OCI-LY3 (cell line): ENCODE results near the gene TOX3.

Experiments
- H2AFZ ChIP-seq: fragments of 200-600, 300-600 bp; shearing (Covaris generic); 2 replicates; pipeline ENCODE4 v1.6.0; 2014; ENCODE audit warnings: antibody characterized with exemption, low read depth, low read length
- H3K27ac ChIP-seq: fragments of 200-600, 300-600 bp; sonication (generic); 2 replicates; pipeline ENCODE4 v1.5.1; 2014; ENCODE audit warnings: mild to moderate bottlenecking, low read length, moderate library complexity, mixed read lengths
- H3K27me3 ChIP-seq: fragments of 200-600, 300-600 bp; sonication (generic); 2 replicates; pipeline ENCODE4 v1.6.1; 2014; ENCODE audit warnings: low read depth, low read length, mixed read lengths
- H3K36me3 ChIP-seq: fragments of 200-600, 300-600 bp; sonication (generic); replicated peaks from 2 replicates; pipeline ENCODE3; 2014; ENCODE audit warnings: low read depth, low read length, mixed read lengths
- H3K4me1 ChIP-seq: fragments of 300-600, 200-600 bp; sonication (generic); 2 replicates; pipeline ENCODE4 v1.6.1; 2014; ENCODE audit warnings: low read length, mixed read lengths
- H3K4me2 ChIP-seq: fragments of 200-600, 300-600 bp; sonication (generic); 2 replicates; pipeline ENCODE4 v1.6.1; 2014; ENCODE audit warnings: low read length, mixed read lengths
- H3K4me3 ChIP-seq: fragments of 300-600, 200-600 bp; sonication (generic); 2 replicates; pipeline ENCODE4 v1.5.1; 2014; ENCODE audit warnings: antibody characterized with exemption, mild to moderate bottlenecking, low read length, moderate library complexity
- H3K79me2 ChIP-seq: fragments of 300-600, 200-600 bp; shearing (Covaris generic); 2 replicates; pipeline ENCODE4 v1.6.1; 2014; ENCODE audit warnings: mild to moderate bottlenecking, low read length, mixed read lengths
- H3K9ac ChIP-seq: fragments of 300-600, 200-600 bp; shearing (Covaris generic); 2 replicates; pipeline ENCODE4 v1.6.0; 2014; ENCODE audit warnings: mild to moderate bottlenecking, low read length, moderate library complexity
- H3K9me3 ChIP-seq: fragments of 200-600, 300-600 bp; shearing (Covaris generic); 2 replicates; pipeline ENCODE4 v1.6.1; 2014; ENCODE audit warnings: low read length, mixed read lengths; ENCODE audit not compliant: insufficient read depth
- H4K20me1 ChIP-seq: fragments of 200-600, 300-600 bp; sonication (generic); 2 replicates; pipeline ENCODE4 v1.6.1; 2016; ENCODE audit warnings: low read length, mixed read lengths; ENCODE audit not compliant: insufficient read depth
- CTCF ChIP-seq: fragments of 200-600, 300-600 bp; sonication (generic); IDR thresholded peaks from 2 replicates; pipeline ENCODE4 v1.5.1; 2014; ENCODE audit warnings: antibody characterized with exemption, low read length, low read depth
- EZH2phosphoT487 ChIP-seq: fragments of 200-600 bp; shearing (Covaris generic); IDR thresholded peaks from 2 replicates; pipeline ENCODE4 v1.6.1; 2018; ENCODE audit warnings: antibody characterized with exemption, mixed run types, low read depth

The TOX3 gene

GRCh38 chr16:52543654-52544053 is 3.3 kb downstream of the TOX3 start:
- no peaks in the 10 kb centered on the region for H3K79me2 ChIP-seq
- H3K27ac ChIP-seq = no peak overlapping the region
- H3K27me3 ChIP-seq = no peaks in the 10 kb centered on the region
- H3K9ac ChIP-seq = no peak overlapping the region
- TF ChIP-seq CTCF = no peak
- no peak for TF ChIP-seq EZH2phosphoT487
- no peak overlapping the region for H3K4me2 ChIP-seq
- H2AFZ ChIP-seq = no peak overlapping the region
- no peaks in the 10 kb centered on the region for H3K36me3 ChIP-seq
- H3K4me3 ChIP-seq = no peak overlapping the region
- H4K20me1 ChIP-seq = no peaks in the 10 kb centered on the region
- H3K9me3 ChIP-seq = no peaks in the 10 kb centered on the region
- H3K4me1 ChIP-seq = no peaks in the 10 kb centered on the region

GRCh38 chr16:52540910-52541309 is 6.0 kb downstream of the TOX3 start:
- TF ChIP-seq CTCF = no peak
- TF ChIP-seq EZH2phosphoT487 = no peak
- Histone ChIP-seq H3K4me2 (no peak overlapping the region), H3K4me1 (no peaks in the 10 kb centered on the region), H3K27ac (no peak overlapping the region), H3K9me3 (no peaks in the 10 kb centered on the region), H3K9ac (no peak overlapping the region), H3K27me3 (no peaks in the 10 kb centered on the region), H3K4me3 (no peak overlapping the region), H3K79me2 (no peaks in the 10 kb centered on the region), H3K36me3 (no peaks in the 10 kb centered on the region), H2AFZ (no peak overlapping the region), H4K20me1 (no peaks in the 10 kb centered on the region)

- TF ChIP-seq CTCF (no peak), EZH2phosphoT487 (no peak)
- Histone ChIP-seq H3K27me3 (no peaks in the 10 kb centered on the region), H3K36me3 (no peaks in the 10 kb centered on the region), H2AFZ (no peak overlapping the region), H3K9ac (no peak overlapping the region), H3K4me1 (no peaks in the 10 kb centered on the region), H3K79me2 (no peaks in the 10 kb centered on the region), H4K20me1 (no peaks in the 10 kb centered on the region), H3K27ac (no peak overlapping the region), H3K4me2 (no peak overlapping the region), H3K9me3 (no peaks in the 10 kb centered on the region), H3K4me3 (no peak overlapping the region)
These were observed 7.8 kb downstream of the TOX3 start for GRCh38 chr16:52539191-52539590.

- no peaks in the 10 kb centered on the region for H3K9me3 ChIP-seq
- H3K79me2 ChIP-seq = no peaks in the 10 kb centered on the region
- H3K27me3 ChIP-seq = no peaks in the 10 kb centered on the region
- no peak overlapping the region for H3K4me3 ChIP-seq
- no peaks in the 10 kb centered on the region for H3K4me1 ChIP-seq
- no peak overlapping the region for H3K27ac ChIP-seq
- no peak overlapping the region for H3K9ac ChIP-seq
- TF ChIP-seq CTCF (no peak), EZH2phosphoT487 (no peak)
- H2AFZ ChIP-seq = no peak overlapping the region
- no peaks in the 10 kb centered on the region for H3K36me3 ChIP-seq
- no peak overlapping the region for H3K4me2 ChIP-seq
- no peaks in the 10 kb centered on the region for H4K20me1 ChIP-seq
These were observed 8.4 kb downstream of the TOX3 start for GRCh38 chr16:52538511-52538910.
